IMR-90 (cell line): ENCODE results near the gene DCLK1. TPM values are rescaled to one million over a fixed set of nuclear protein-coding genes. Genes with fewer than 3 reads are reported as not detected.

Source experiments
- ATAC-seq: fragments of 200-7000 bp; cut with Tn5 transposase; 2 replicates; pipeline ENCODE4 v1.9.1; 2020; ENCODE audit warnings: low read depth, mild to moderate bottlenecking, moderate library complexity
- BruUV-seq: library from RNA; stranded (reverse); fragments of 400-500 nt; replicated peaks from 2 replicates; lab custom pipeline; 2021; lab: Mats Ljungman, UMichigan
- CTCF ChIA-PET: fragments of 300-600 bp; formaldehyde crosslinking; extraction: SDS; loops from one replicate; lab custom pipeline; 2021; ENCODE audit warnings: antibody characterized with exemption; lab: Yijun Ruan, JAX
- POLR2A ChIA-PET: fragments of 300-600 bp; sonication (Branson Sonifier 250); formaldehyde crosslinking; loops from one replicate; lab custom pipeline; 2022; ENCODE audit warnings: antibody characterized with exemption; ENCODE audit not compliant: unreplicated experiment; lab: Charles Lee
- DNase-seq: peaks from one replicate; pipeline ENCODE4 v3.0.0; 2013
- H2AFZ ChIP-seq: replicated peaks from 2 replicates; pipeline ENCODE3; 2013; ENCODE audit warnings: low read length, mild to moderate bottlenecking; ENCODE audit not compliant: poor library complexity
- H2AK5ac ChIP-seq: 2 replicates; pipeline ENCODE4 v1.6.1; 2013; ENCODE audit warnings: low read depth, low read length, inconsistent platforms
- H2AK9ac ChIP-seq: replicated peaks from 2 replicates; pipeline ENCODE3; 2013; ENCODE audit warnings: mild to moderate bottlenecking, low read depth, low read length, moderate library complexity; ENCODE audit not compliant: poor library complexity
- H2BK120ac ChIP-seq: 2 replicates; pipeline ENCODE4 v1.6.1; 2013; ENCODE audit warnings: low read depth, low read length, inconsistent platforms
- H2BK15ac ChIP-seq: 3 replicates; pipeline ENCODE4 v1.6.1; 2013; ENCODE audit warnings: low read depth, low read length, inconsistent platforms
- H2BK20ac ChIP-seq: 2 replicates; pipeline ENCODE4 v1.6.1; 2013; ENCODE audit warnings: low read depth, mild to moderate bottlenecking, inconsistent platforms, low read length, moderate library complexity
- H2BK5ac ChIP-seq: 2 replicates; pipeline ENCODE4 v1.6.1; 2013; ENCODE audit warnings: mild to moderate bottlenecking, low read depth, low read length, inconsistent platforms; ENCODE audit not compliant: poor library complexity, severe bottlenecking
- H3K14ac ChIP-seq: replicated peaks from 2 replicates; pipeline ENCODE4 v1.6.1; 2013; ENCODE audit warnings: low read depth, low read length, inconsistent platforms
- H3K18ac ChIP-seq: 2 replicates; pipeline ENCODE4 v1.6.1; 2013; ENCODE audit warnings: low read depth, low read length, control low read depth
- H3K23ac ChIP-seq: 2 replicates; pipeline ENCODE4 v1.6.1; 2013; ENCODE audit warnings: low read depth, low read length, inconsistent platforms
- H3K27ac ChIP-seq: 2 replicates; pipeline ENCODE4 v1.5.1; 2013; ENCODE audit warnings: mild to moderate bottlenecking, control low read depth, low read length; ENCODE audit not compliant: insufficient read depth
- H3K27me3 ChIP-seq: 2 replicates; pipeline ENCODE4 v1.6.1; 2013; ENCODE audit warnings: low read length; ENCODE audit not compliant: control insufficient read depth, insufficient read depth
- H3K36me3 ChIP-seq: 2 replicates; pipeline ENCODE4 v1.6.1; 2013; ENCODE audit warnings: low read length, mixed read lengths; ENCODE audit not compliant: control insufficient read depth, insufficient read depth
- H3K4ac ChIP-seq: 2 replicates; pipeline ENCODE4 v1.6.1; 2013; ENCODE audit warnings: low read depth, low read length, inconsistent platforms
- H3K4me1 ChIP-seq: 2 replicates; pipeline ENCODE4 v1.6.1; 2013; ENCODE audit warnings: low read length, mixed read lengths; ENCODE audit not compliant: control insufficient read depth, insufficient read depth
- H3K4me2 ChIP-seq: 2 replicates; pipeline ENCODE4 v1.6.1; 2013; ENCODE audit warnings: low read depth, mild to moderate bottlenecking, control low read depth, low read length, moderate library complexity
- H3K4me3 ChIP-seq: 2 replicates; pipeline ENCODE4 v1.5.1; 2013; ENCODE audit warnings: low read depth, mild to moderate bottlenecking, control low read depth, low read length, moderate library complexity; ENCODE audit not compliant: insufficient read depth
- H3K56ac ChIP-seq: 2 replicates; pipeline ENCODE4 v1.6.1; 2013; ENCODE audit warnings: low read length, inconsistent platforms; ENCODE audit not compliant: insufficient read depth; ENCODE audit errors: extremely low read depth
- H3K79me1 ChIP-seq, 2 experiments: 2 replicates each; pipeline ENCODE4 v1.6.1; 2013; ENCODE audit warnings: low read length in 2 of 2, inconsistent platforms in 1 of 2, low read depth in 1 of 2
- H3K9ac ChIP-seq: 2 replicates; pipeline ENCODE4 v1.6.1; 2013; ENCODE audit warnings: low read depth, low read length, control low read depth
- H3K9me1 ChIP-seq: 2 replicates; pipeline ENCODE4 v1.6.1; 2013; ENCODE audit warnings: low read length, inconsistent platforms; ENCODE audit not compliant: insufficient read depth
- H3K9me3 ChIP-seq: 2 replicates; pipeline ENCODE4 v1.6.1; 2013; ENCODE audit warnings: low read length; ENCODE audit not compliant: control insufficient read depth, insufficient read depth
- H4K20me1 ChIP-seq: 2 replicates; pipeline ENCODE4 v1.6.1; 2013; ENCODE audit warnings: low read length, inconsistent platforms; ENCODE audit not compliant: insufficient read depth
- H4K5ac ChIP-seq: 2 replicates; pipeline ENCODE4 v1.6.1; 2013; ENCODE audit warnings: mild to moderate bottlenecking, low read depth, low read length, control low read depth
- H4K8ac ChIP-seq, 2 experiments: 2 replicates each; pipeline ENCODE4 v1.6.1; 2013; ENCODE audit warnings: low read depth in 2 of 2, low read length in 2 of 2, control low read depth in 1 of 2, inconsistent platforms in 1 of 2
- H4K91ac ChIP-seq: 2 replicates; pipeline ENCODE4 v1.6.1; 2013; ENCODE audit warnings: low read depth, low read length, inconsistent platforms; ENCODE audit not compliant: insufficient read depth
- BHLHE40 ChIP-seq: fragments of 150-350 bp; IDR thresholded peaks from 2 replicates; pipeline ENCODE4 v1.6.1; 2016; ENCODE audit warnings: mild to moderate bottlenecking, low read depth, low read length
- CEBPB ChIP-seq: IDR thresholded peaks from 2 replicates; pipeline ENCODE4 v1.6.1; 2012; ENCODE audit warnings: low read depth, low read length, improper control_type of control experiment
- ELK1 ChIP-seq: fragments of 150-350 bp; IDR thresholded peaks from 2 replicates; pipeline ENCODE4 v1.6.1; 2016; ENCODE audit warnings: low read depth, mild to moderate bottlenecking, low read length, moderate library complexity, borderline replicate concordance
- MAFK ChIP-seq: IDR thresholded peaks from 2 replicates; pipeline ENCODE4 v1.6.1; 2012; ENCODE audit warnings: low read depth, low read length, improper control_type of control experiment
- NFE2L2 ChIP-seq: fragments of 150-350 bp; IDR thresholded peaks from 2 replicates; pipeline ENCODE4 v1.6.1; 2016; ENCODE audit warnings: low read depth, mild to moderate bottlenecking, low read length
- POLR2A ChIP-seq: IDR thresholded peaks from 2 replicates; pipeline ENCODE4 v1.6.1; 2012; ENCODE audit warnings: mild to moderate bottlenecking, low read depth, low read length
- RAD21 ChIP-seq: IDR thresholded peaks from 2 replicates; pipeline ENCODE4 v1.6.1; 2012; ENCODE audit warnings: low read length, improper control_type of control experiment
- RCOR1 ChIP-seq: IDR thresholded peaks from 2 replicates; pipeline ENCODE4 v1.6.1; 2012; ENCODE audit warnings: mild to moderate bottlenecking, low read length, improper control_type of control experiment; ENCODE audit not compliant: insufficient replicate concordance
- USF2 ChIP-seq: fragments of 150-350 bp; IDR thresholded peaks from 2 replicates; pipeline ENCODE4 v1.6.1; 2017; ENCODE audit warnings: mild to moderate bottlenecking, antibody characterized with exemption, low read length, low read depth
- WGBS, 2 experiments: methylation state at CpG; one replicate each; pipeline versions ENCODE4 v1.1.5 to v1.1.7; 2013; ENCODE audit warnings: missing lambda C conversion rate in 2 of 2; ENCODE audit not compliant: insufficient read length in 1 of 2; ENCODE audit errors: extremely low coverage in 2 of 2; 5-methylcytosine and 5-hydroxymethylcytosine counted together
- dilution Hi-C: fragments of 300-500 bp; cut with HindIII; formaldehyde crosslinking; loops from one replicate; pipeline ENCODE4 v1.14.3; 2018; ENCODE audit warnings: low sequenced_read_pairs; ENCODE audit not compliant: unreplicated experiment
- in situ Hi-C: fragments of 300-500 bp; cut with MboI; formaldehyde crosslinking; loops from 3 replicates; pipeline ENCODE4 v1.14.3; 2019; ENCODE audit warnings: low sequenced_read_pairs, inconsistent platforms, mixed read lengths
- intact Hi-C: fragments of 100-400 bp; cut with micrococcal nuclease; formaldehyde crosslinking; loops from 2 replicates; pipeline ENCODE4 v1.10.0; 2022
- polyA plus RNA-seq, 3 experiments: library from polyadenylated mRNA; depleted of rRNA; stranded (reverse); fragments of >200 nt; gene quantifications; 2 replicates each; pipeline ENCODE4 v1.2.3, GENCODE V29; 2012; ENCODE audit warnings: low replicate concordance in 1 of 3
- total RNA-seq: library from RNA; depleted of rRNA; stranded (reverse); fragments of >200 nt; gene quantifications from 2 replicates; pipeline ENCODE4 v1.2.3, GENCODE V29; 2012
- TF ChIP-seq, protein P1 (sequence below): conservative IDR thresholded peaks from 2 replicates; pipeline ENCODE4 v1.5.1; 2012; ENCODE audit warnings: mild to moderate bottlenecking, low read depth, low read length, improper control_type of control experiment

Gene DCLK1
- total and polyA plus RNA-seq, 2 of the 4 experiments (the other 2 are of a cell fraction), result under 0.01 to 0.02 TPM

DNA sequence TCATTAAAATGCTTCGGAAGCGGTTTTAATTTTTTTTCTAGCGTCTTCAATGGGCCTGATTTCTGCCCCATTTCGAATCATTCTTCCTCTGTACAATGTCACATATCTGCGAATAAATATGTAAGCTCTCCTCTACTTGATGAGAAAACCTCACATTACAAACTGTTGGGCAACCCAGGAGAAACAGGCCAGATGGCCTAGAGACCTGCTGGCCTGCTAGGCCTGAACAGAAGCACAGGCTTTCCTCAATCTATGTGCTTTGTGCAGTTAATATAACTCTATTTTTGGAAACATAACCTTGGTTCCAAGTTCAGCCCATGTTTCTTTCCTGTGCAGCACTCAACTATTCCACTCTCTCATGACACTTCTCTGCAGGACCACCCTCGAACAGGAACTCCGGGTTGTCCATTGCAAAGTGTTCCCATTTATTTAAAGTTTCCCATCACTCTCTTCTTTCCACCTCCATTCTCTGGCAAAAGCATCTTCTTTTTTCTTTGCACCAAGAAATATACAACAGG is 42.0 kb downstream of the DCLK1 start:
- intact Hi-C loops, result no loop called here
- Histone ChIP-seq H2BK5ac (no peak overlapping the region), H4K20me1 (no peaks in the 10 kb centered on the region), H4K91ac (no peak overlapping the region), H3K23ac (no peak overlapping the region), H3K36me3 (no peaks in the 10 kb centered on the region), H2AK5ac (no peak overlapping the region), H2BK15ac (no peak overlapping the region), H3K56ac (no peak overlapping the region), H3K14ac (no peak overlapping the region), H2BK120ac (no peak overlapping the region), H3K18ac (no peak overlapping the region), H3K27me3 (no peaks in the 10 kb centered on the region), H3K4ac (no peak overlapping the region), H2BK20ac (no peak overlapping the region), H3K4me1 (no peaks in the 10 kb centered on the region), H3K79me1 (no peaks in the 10 kb centered on the region), H3K4me2 (no peak overlapping the region), H3K9me1 (no peaks in the 10 kb centered on the region), H3K9ac (no peak overlapping the region), H3K27ac (no peak overlapping the region), H4K8ac (no peak overlapping the region), H2AK9ac (no peak overlapping the region), H3K4me3 (no peak overlapping the region), H2AFZ (no peak overlapping the region), H4K5ac (no peak overlapping the region), H3K9me3 (no peaks in the 10 kb centered on the region)
- TF ChIP-seq POLR2A, result no peak
- TF ChIP-seq RCOR1, result no peak
- no peak for TF ChIP-seq CEBPB
- no peak for TF ChIP-seq BHLHE40
- no peak for TF ChIP-seq USF2
- no peak for TF ChIP-seq NFE2L2
- no peak for TF ChIP-seq ELK1
- TF ChIP-seq RAD21, result no peak
- TF ChIP-seq, protein P1, sequence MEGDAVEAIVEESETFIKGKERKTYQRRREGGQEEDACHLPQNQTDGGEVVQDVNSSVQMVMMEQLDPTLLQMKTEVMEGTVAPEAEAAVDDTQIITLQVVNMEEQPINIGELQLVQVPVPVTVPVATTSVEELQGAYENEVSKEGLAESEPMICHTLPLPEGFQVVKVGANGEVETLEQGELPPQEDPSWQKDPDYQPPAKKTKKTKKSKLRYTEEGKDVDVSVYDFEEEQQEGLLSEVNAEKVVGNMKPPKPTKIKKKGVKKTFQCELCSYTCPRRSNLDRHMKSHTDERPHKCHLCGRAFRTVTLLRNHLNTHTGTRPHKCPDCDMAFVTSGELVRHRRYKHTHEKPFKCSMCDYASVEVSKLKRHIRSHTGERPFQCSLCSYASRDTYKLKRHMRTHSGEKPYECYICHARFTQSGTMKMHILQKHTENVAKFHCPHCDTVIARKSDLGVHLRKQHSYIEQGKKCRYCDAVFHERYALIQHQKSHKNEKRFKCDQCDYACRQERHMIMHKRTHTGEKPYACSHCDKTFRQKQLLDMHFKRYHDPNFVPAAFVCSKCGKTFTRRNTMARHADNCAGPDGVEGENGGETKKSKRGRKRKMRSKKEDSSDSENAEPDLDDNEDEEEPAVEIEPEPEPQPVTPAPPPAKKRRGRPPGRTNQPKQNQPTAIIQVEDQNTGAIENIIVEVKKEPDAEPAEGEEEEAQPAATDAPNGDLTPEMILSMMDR, result no peak
- TF ChIP-seq MAFK, result no peak
- no TSS peak for BruUV-seq
- POLR2A ChIA-PET, result no interaction called here
- CTCF ChIA-PET, result no interaction called here
- in situ Hi-C loops, result no loop called here
- DNase-seq (no peak), ATAC-seq (no peak)
- WGBS, 2 experiments, result 43% methylated on average over 1 of the region's 7 CpGs; no CpG with 5 or more reads in 1 of the 2 experiments
- dilution Hi-C loops, result no loop called here
